AG04449 (cell line): ENCODE data around the gene UBXN11.

Experiments
- CTCF ChIA-PET: fragments of 350-600 bp; formaldehyde crosslinking; extraction: SDS; loops from one replicate; lab custom pipeline; 2021; ENCODE audit warnings: antibody characterized with exemption; lab: Yijun Ruan, JAX
- POLR2A ChIA-PET: fragments of 400-600, 350-600 bp; formaldehyde crosslinking; extraction: SDS; loops from one replicate; lab custom pipeline; 2020; ENCODE audit warnings: antibody characterized with exemption, inconsistent platforms; lab: Yijun Ruan, JAX
- DNase-seq: peaks from one replicate; pipeline ENCODE4 v3.0.0-alpha.2; 2010; ENCODE audit warnings: low read depth, low spot score
- H3K4me3 ChIP-seq: 2 replicates; pipeline ENCODE4 v1.5.1; 2011; ENCODE audit warnings: low read depth, mild to moderate bottlenecking, control low read depth, low read length
- CTCF ChIP-seq: IDR thresholded peaks from one replicate; pipeline ENCODE4 v1.5.1; 2011; ENCODE audit warnings: mild to moderate bottlenecking, moderate library complexity, low read length, control low read depth, inconsistent platforms; ENCODE audit not compliant: insufficient read depth; ENCODE audit errors: missing control alignments

Gene UBXN11

GRCh38 chr1:26352338-26352679, 45.9 kb upstream of the UBXN11 start:
- no peak for TF ChIP-seq CTCF
- ChIA-PET CTCF (interaction anchor here (0.8 to 4.9 kb wide), 3 partner anchors 13 to 120 kb away, joined by 3 to 77 read pairs (median 3); no protein-coding TSS in a partner anchor), POLR2A (no interaction called here)
- no peak overlapping the region for H3K4me3 ChIP-seq
- no peak for DNase-seq

DNA sequence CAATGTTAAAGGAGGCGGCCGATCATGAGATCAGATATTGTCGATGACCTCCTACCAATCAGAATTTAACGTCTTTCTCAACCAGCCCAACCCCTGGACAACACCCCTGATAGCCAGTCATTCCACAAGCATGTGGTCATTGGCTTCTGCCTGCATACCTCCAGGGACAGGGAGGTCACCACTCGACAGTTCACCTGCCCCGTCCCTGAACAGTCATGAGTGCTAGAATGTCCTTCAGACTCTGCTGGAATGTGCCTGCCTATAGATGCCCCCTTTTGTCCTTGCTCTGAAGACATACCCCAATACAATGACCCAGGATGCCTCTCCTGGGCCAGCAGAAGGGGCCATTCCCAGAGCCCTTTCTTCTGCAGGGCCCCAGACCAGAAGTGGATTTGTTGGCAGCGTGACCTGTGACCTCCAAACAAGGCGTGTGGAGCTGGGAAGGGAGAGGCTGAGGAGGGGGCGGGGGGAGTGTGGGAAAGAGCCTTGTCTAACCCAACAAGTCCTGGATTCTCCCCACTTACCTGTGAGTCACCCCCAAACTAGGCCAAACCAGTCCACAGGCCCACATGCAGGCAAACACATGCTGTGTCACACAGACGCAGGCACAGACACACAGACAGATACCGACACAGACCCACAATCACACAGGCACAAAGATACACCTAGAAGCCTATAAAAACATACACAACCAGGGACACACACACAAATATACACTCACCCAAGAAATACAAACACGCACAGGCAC, 45.3 kb upstream of the UBXN11 start:
- DNase-seq, result peak; percentile 9
- POLR2A ChIA-PET, result no interaction called here
- TF ChIP-seq CTCF, result no peak

GRCh38 chr1:26350701-26351589, 44.5 kb upstream of the UBXN11 start:
- ChIA-PET CTCF (interaction anchor here (0.9 to 6.7 kb wide), 4 partner anchors 11 to 181 kb away, joined by 3 to 78 read pairs (median 4); partner anchors contain the start of genes CEP85 and ZNF593), POLR2A (no interaction called here)
- no peak for DNase-seq
- H3K4me3 ChIP-seq, result no peak overlapping the region
- no peak for TF ChIP-seq CTCF

More for the DNA sequence above, 45.3 kb upstream of the UBXN11 start:
- CTCF ChIA-PET, result interaction anchor here (0.8 to 6.7 kb wide), 5 partner anchors 11 to 182 kb away, joined by 3 to 78 read pairs (median 3); partner anchors contain the start of gene ZNF593
- no peak overlapping the region for H3K4me3 ChIP-seq

DNA sequence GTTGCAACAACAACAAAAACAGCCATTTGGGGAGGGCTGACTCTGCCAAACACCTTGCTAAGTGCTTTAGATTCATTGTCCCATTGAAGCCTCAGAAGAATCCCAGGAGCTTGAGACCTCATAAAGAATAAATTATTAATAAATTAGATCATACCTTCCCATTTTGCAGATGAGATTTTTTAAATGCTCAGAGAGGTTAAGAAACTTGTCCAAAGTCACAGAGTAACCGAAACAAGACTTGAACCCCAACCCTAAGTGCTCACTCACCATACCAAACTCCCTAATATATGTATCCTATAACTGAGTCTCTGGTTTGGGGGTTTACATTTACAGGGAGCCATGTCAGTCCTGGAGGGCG, 43.9 kb upstream of the UBXN11 start:
- POLR2A ChIA-PET, result no interaction called here
- TF ChIP-seq CTCF, result no peak
- CTCF ChIA-PET, result interaction anchor here (1.3 to 6.7 kb wide), 3 partner anchors 12 to 116 kb away, joined by 4 to 78 read pairs (median 5); partner anchors contain the start of gene CEP85
- no peak for DNase-seq
- no peak overlapping the region for H3K4me3 ChIP-seq

DNA sequence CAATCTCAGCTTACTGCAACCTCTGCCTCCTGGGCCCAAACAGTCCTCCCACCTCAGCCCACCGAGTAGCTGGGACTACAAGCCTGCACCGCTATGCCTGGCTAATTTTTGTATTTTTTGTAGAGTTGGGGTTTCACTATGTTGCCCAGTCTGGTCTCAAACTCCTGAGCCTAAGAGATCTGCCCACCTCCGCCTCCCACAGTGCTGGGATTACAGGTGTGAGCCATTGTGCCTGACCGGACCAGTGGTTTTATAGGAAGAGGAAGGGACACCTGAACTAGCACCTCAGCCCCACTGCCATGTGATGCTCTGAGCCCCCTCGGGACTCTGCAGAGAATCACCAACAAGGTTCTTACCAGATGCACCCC, 43.4 kb upstream of the UBXN11 start:
- no peak for TF ChIP-seq CTCF

More for the DNA sequence above, 43.4 kb upstream of the UBXN11 start:
- ChIA-PET POLR2A (no interaction called here), CTCF (interaction anchor here (1.3 to 6.7 kb wide), 3 partner anchors 13 to 116 kb away, joined by 4 to 78 read pairs (median 5); partner anchors contain the start of gene CEP85)
- H3K4me3 ChIP-seq, result no peak overlapping the region
- DNase-seq, result no peak
